ENCODE results near the gene HSFX2.
"Not testable (repeated sequence)": the region's sequence is repeated elsewhere in the genome, so short reads cannot be mapped to it uniquely, and the experiment has no call there.

The HSFX2 gene

DNA sequence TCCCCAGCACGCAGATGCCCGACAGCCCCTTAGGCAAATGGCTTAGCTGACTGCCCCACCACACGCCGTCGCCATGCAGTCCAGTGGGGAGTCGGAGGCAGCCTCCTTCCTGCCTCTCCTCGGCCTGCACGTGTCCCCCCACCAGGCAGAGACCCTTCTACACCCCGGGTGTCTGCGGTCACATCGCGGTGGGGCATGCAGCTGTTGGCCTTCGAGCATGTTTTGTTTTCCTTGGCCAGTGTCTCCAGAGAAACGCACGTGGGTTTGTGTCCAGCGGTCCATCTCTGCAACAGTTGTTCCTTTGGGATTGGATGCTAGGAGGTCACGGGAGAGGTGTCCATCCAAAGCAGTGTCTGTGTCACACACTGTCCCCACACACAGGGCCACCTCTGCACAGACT is at the start of gene HSFX2:
Gene HSFX2 (minus strand): TSS at position 101 of the 400 bp plus-strand sequence. CDS start 614 bp downstream, outside the sequence.
- not testable (repeated sequence) for H3K27ac Mint-ChIP-seq; H3K36me3 Mint-ChIP-seq (ENCODE audit: low read depth); H3K27me3 Mint-ChIP-seq (ENCODE audit: low read depth); H3K4me3 Mint-ChIP-seq; H3K9me3 Mint-ChIP-seq; H3K4me1 Mint-ChIP-seq

DNA sequence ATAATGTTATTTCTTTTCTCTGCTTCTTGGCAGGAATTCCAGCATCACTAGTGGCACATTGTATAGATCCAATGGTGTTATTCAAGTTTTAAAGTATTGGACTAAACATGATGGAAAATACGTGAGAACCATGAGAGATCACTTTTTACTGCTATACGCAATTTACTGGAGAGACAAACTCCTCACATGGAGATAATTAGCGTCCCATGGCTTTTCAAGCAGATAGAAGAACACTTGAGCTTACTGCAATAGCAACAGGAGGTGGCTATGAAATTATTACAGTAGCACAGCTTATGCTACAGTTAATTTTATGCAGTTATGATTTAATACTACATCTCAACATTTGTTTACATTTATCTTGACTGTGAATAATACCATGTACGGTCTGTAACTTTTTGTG is 48.4 kb upstream of the HSFX2 start:
- TF ChIP-seq, protein P1, sequence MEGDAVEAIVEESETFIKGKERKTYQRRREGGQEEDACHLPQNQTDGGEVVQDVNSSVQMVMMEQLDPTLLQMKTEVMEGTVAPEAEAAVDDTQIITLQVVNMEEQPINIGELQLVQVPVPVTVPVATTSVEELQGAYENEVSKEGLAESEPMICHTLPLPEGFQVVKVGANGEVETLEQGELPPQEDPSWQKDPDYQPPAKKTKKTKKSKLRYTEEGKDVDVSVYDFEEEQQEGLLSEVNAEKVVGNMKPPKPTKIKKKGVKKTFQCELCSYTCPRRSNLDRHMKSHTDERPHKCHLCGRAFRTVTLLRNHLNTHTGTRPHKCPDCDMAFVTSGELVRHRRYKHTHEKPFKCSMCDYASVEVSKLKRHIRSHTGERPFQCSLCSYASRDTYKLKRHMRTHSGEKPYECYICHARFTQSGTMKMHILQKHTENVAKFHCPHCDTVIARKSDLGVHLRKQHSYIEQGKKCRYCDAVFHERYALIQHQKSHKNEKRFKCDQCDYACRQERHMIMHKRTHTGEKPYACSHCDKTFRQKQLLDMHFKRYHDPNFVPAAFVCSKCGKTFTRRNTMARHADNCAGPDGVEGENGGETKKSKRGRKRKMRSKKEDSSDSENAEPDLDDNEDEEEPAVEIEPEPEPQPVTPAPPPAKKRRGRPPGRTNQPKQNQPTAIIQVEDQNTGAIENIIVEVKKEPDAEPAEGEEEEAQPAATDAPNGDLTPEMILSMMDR (IDR thresholded peaks at IDR 0.05; ENCODE audit: unreplicated experiment in 3 of 3) = no peak
- no peaks in the 10 kb centered on the region for H3K4me1 Mint-ChIP-seq

DNA sequence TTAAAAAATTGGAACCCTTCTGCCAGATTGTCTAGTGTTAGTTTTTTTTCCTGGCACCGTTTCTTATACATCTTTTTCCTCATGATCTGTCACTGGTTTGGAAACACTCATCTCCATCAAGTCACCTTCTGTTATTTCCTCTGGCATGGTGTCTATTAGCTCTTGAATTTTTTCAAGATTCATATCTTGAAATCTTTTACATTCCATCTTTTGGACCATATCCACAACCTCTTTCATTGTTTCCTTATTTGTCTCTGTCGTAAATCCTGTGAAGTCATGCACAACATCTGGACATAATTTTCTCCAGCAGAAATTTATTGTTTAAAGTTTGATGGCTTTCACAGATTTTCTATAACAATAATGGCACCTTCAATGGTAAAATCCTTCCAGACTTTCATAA is 46.7 kb upstream of the HSFX2 start:
- TF ChIP-seq, protein P1 (IDR thresholded peaks at IDR 0.05; ENCODE audit: unreplicated experiment in 3 of 3) = no peak
- H3K4me1 Mint-ChIP-seq = no peaks in the 10 kb centered on the region
- no peaks in the 10 kb centered on the region for H3K36me3 Mint-ChIP-seq (ENCODE audit: low read depth)
- peak overlapping the region in 1 of 3 experiments; percentile 2 for H3K27ac Mint-ChIP-seq
- no peaks in the 10 kb centered on the region for H3K27me3 Mint-ChIP-seq (ENCODE audit: low read depth)
- no peak overlapping the region for H3K4me3 Mint-ChIP-seq
- H3K9me3 Mint-ChIP-seq = peaks cover 13% of the 10 kb centered on the region

More for the DNA sequence above, 48.4 kb upstream of the HSFX2 start:
- H3K4me3 Mint-ChIP-seq = no peak overlapping the region
- H3K27ac Mint-ChIP-seq = no peak overlapping the region
- H3K9me3 Mint-ChIP-seq = peaks cover 14% of the 10 kb centered on the region
- no peaks in the 10 kb centered on the region for H3K27me3 Mint-ChIP-seq (ENCODE audit: low read depth)
- H3K36me3 Mint-ChIP-seq (ENCODE audit: low read depth) = no peaks in the 10 kb centered on the region

DNA sequence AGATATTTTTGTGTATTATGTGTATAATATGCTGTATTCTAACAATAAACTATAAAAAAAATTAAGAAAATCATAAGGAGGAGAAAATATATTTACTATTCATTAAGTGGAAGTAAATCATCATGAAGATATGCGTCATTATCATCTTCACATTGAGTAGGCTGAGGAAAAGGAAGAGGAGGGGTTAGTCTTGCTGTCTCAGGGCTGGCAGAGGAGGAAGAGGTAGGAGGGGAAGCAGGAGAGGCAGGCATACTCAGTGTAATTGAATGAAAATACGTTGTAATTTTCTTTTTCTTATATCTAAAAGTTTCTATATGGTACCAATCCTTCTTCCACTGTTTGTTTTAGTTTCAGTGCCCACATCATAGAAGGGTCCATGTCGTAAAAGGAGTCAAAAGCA is 46.3 kb upstream of the HSFX2 start:
- Mint-ChIP-seq H3K9me3 (peaks cover 9% of the 10 kb centered on the region), H3K27me3 (ENCODE audit: low read depth) (no peaks in the 10 kb centered on the region), H3K4me1 (no peaks in the 10 kb centered on the region), H3K4me3 (no peak overlapping the region), H3K36me3 (ENCODE audit: low read depth) (no peaks in the 10 kb centered on the region), H3K27ac (peak overlapping the region in 1 of 3 experiments; percentile 2)
- TF ChIP-seq, protein P1 (IDR thresholded peaks at IDR 0.05; ENCODE audit: unreplicated experiment in 3 of 3) = no peak

DNA sequence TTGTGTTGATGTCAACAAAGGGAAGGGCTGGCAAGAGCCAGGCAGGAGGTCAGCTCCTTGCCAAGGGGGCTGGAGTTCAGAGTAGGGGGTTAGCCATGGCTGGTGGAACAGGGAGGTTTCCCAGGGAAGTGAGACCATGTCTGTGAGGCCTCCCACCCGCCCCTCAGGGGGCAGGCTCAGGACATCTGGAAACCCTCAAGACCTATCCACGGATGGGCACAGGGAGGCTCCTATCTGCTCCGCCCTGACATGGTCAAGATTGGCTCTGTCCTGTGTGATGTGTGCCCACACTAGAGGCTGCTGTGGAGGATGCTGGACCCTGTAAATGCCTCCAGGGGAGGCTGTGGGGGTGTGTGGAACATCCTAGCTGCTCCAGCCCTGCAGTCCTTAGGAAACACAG is 44.5 kb upstream of the HSFX2 start:
- H3K36me3 Mint-ChIP-seq (ENCODE audit: low read depth) = no peaks in the 10 kb centered on the region
- H3K9me3 Mint-ChIP-seq = peaks cover 5% of the 10 kb centered on the region
- H3K27me3 Mint-ChIP-seq (ENCODE audit: low read depth) = no peaks in the 10 kb centered on the region
- no peak overlapping the region for H3K4me3 Mint-ChIP-seq
- H3K27ac Mint-ChIP-seq = no peak overlapping the region
- TF ChIP-seq, protein P1 (IDR thresholded peaks at IDR 0.05; ENCODE audit: unreplicated experiment in 3 of 3) = no peak
- no peaks in the 10 kb centered on the region for H3K4me1 Mint-ChIP-seq

DNA sequence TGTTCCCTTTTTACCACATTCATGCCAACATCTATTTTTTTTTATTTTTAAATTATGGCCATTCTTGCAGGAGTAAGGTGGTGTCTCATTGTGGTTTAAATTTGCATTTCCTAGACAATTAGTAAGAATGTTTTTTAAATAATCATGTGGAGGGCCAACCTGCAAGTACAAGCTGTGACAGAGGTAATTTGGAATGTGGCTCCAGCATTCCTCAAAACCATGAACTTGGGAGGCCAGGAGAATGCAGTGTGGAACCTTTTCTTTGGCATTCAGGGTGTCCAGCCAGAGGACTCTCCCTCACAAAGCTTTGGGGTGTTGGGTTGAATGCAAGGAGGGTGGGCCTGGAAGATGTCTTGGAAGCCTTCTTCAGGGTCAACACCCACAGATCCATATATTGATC is 43.7 kb upstream of the HSFX2 start:
- H3K4me3 Mint-ChIP-seq = no peak overlapping the region
- peaks cover 5% of the 10 kb centered on the region for H3K9me3 Mint-ChIP-seq
- no peaks in the 10 kb centered on the region for H3K4me1 Mint-ChIP-seq
- no peaks in the 10 kb centered on the region for H3K36me3 Mint-ChIP-seq (ENCODE audit: low read depth)
- no peak overlapping the region for H3K27ac Mint-ChIP-seq
- no peaks in the 10 kb centered on the region for H3K27me3 Mint-ChIP-seq (ENCODE audit: low read depth)
- TF ChIP-seq, protein P1 (IDR thresholded peaks at IDR 0.05; ENCODE audit: unreplicated experiment in 3 of 3) = no peak

Measured in nephron (organoid).